T47D (cell line): ENCODE results near the gene RNF150.

Experiments
- DNase-seq, 2 experiments: peaks; one replicate each; pipeline versions ENCODE4 v3.0.0 to v3.0.0-alpha.2; 2011 to 2012; ENCODE audit warnings: low read depth in 1 of 2, low spot score in 1 of 2
- JUND ChIP-seq: IDR thresholded peaks from 2 replicates; pipeline ENCODE4 v1.6.1; 2012; ENCODE audit warnings: low read depth
- in situ Hi-C: cut with HindIII; loops from 2 replicates; pipeline ENCODE4 v1.10.0; 2016; ENCODE audit warnings: low sequenced_read_pairs, low pct_unique_long_range_greater_than_20kb

RNF150 gene

GRCh38 chr4:140930011-140930410 lies 203.3 kb downstream of the RNF150 start:
- TF ChIP-seq JUND, result no peak
- DNase-seq, result no peak
- in situ Hi-C loops, result no loop called here

DNA sequence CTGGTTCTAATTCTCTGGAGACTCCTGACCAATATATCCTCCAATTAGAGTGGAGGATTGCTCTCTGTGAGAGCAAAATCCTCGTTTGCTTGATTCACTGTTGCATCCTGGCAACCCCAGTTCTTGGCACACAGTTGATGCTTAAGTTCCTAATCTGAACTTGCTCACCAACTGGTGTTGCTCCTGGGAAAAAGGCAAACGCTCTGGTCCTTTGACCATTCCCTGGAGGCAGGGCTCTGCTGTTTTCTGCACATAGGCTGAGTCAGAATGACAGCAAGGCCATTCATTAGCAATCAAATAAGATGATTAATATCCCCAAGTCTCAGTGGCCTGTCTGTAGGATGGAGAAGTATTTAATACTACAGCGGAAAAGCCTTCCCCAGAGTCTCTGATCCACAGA lies 204.4 kb downstream of the RNF150 start:
- in situ Hi-C loops, result no loop called here
- no peak for TF ChIP-seq JUND
- no peak for DNase-seq

DNA sequence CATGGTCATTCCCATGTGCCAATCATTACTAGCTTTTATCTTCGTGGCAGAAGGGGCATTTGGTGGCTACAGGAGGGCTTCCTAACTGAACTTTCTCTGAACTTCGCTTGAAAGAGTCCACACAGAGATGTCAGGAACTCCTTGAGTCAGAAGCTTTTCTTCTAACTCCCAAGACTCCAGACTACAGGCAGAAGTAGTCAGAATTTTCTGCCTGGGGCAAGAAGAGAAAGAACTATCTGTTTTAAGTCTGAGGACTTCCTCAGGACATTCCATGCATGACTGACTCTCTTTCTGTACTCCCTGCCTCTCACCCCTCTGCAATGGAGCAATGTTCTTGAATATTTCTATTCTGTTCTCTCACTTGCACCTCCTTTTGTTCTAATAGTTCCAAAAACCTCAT lies 206.6 kb downstream of the RNF150 start:
- in situ Hi-C loops, result no loop called here
- no peak for DNase-seq
- TF ChIP-seq JUND, result no peak

DNA sequence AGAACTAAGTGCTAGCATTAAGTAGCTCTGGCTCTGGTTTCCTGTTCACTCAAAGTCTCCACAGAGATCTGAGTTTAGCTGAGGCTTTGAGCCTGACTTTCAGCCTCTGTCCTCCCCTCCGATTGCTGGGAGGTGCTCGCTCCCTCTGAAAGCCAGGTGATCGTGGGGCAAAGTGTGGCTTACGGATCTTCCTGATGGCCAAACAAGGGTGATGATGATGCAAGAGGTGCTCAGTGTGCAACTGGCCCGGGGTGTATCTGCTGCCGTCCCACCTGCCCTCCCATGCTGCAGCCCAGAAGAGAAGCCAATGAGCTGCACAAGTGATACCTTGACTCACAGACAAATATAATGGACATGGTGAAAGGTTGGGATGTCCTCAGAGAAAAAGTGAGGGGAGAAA lies 207.9 kb downstream of the RNF150 start:
- DNase-seq, result no peak
- in situ Hi-C loops, result no loop called here
- TF ChIP-seq JUND, result no peak

- no peak for DNase-seq
- in situ Hi-C loops, result no loop called here
- TF ChIP-seq JUND, result no peak
Measured at GRCh38 chr4:140924761-140925392, 208.4 kb downstream of the RNF150 start.

GRCh38 chr4:140906993-140907962 lies 226.0 kb downstream of the RNF150 start:
- in situ Hi-C loops, result no loop called here
- DNase-seq, result no peak
- no peak for TF ChIP-seq JUND

DNA sequence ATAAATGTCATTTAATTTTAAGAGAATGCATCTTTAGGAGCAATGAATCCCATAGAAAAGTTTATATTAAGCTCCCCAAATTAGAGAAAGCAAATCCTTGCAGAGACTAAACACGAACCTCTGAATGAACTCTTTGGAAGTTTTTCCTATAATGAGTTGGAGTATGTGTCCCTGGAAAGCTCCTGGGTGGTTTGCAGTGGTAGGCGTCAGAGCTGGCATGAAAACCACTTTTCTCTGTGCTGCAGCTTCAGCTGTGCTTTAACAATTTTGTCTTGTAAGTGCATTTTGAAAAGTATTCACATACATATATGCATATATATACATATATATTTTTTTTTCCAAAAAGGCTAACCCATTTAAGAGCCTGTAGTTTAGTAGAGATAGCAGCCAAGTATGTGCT lies 228.4 kb downstream of the RNF150 start:
- no peak for TF ChIP-seq JUND
- in situ Hi-C loops, result no loop called here
- DNase-seq, result no peak

- TF ChIP-seq JUND, result no peak
- in situ Hi-C loops, result no loop called here
- DNase-seq, result no peak
Measured at GRCh38 chr4:140903522-140904475, 229.5 kb downstream of the RNF150 start.

DNA sequence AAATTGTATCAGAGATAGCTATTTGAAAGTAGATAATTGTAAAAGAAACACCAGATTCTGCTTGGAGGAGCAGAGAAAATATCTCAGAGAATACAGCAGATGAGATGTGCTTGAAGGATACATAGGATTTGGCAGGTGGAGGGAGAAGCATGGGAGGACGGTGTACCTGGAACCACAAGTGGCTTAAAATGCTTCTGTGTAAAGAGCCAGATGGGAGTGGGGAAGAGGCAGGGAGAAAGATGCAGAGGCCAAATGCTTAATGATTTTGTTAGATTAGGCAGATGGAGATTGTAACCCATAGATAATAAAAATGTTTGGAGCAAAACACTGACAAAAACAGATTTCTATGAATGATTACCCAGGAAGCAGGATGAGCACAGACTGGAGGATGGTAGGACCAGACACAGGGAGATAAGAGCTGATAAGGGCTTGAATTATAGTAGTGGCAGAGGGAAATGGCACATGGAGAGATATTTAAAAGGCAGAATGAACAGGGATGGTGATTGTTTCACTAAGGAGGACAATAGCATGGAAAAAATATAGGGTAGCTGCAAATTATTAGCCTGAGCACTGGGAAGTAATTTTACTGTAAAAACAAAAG lies 231.4 kb downstream of the RNF150 start:
- in situ Hi-C loops, result no loop called here

DNA sequence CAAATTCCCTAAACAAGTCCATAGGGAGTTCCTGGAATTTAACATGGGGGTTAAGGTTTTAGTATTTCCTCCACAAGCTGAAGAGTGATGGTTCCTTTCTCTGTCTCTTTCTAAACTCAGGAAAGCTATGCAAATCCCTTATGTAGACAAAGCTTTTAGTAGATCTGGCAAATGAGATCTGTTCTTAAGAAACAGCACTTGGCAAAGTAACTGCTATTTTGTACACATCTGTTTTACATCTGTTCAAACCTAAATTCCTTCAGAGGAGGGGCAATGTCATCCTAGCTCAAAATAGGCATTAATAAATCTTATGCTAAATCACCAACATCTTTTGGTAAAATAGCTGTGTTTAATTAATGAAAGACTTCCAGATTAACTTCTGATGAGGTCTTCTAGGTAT lies 239.3 kb downstream of the RNF150 start:
- no peak for TF ChIP-seq JUND
- in situ Hi-C loops, result no loop called here
- no peak for DNase-seq

More for the DNA sequence above, 231.4 kb downstream of the RNF150 start:
- TF ChIP-seq JUND, result no peak
- no peak for DNase-seq

DNA sequence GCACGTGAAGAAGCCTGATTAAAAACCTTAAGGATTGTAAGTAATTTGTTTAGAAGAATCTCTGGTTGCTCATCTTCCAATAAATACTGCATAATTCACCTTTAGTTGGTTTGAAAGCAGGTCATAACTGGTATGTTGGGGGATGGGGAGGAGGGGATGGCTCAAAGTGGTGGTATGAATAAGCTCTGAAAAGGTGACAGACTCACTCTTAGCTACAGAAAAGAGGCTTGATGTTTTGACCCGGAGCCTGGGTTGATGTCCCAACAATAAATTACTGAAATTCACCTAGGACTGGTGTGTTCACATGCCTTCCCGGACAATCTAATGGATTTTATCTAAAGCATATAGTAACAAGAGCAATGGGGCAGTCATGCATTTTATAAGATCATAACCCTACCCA lies 245.2 kb downstream of the RNF150 start:
- no peak for TF ChIP-seq JUND
- in situ Hi-C loops, result no loop called here
- no peak for DNase-seq

GRCh38 chr4:140887467-140887866 lies 245.8 kb downstream of the RNF150 start:
- in situ Hi-C loops, result no loop called here
- no peak for DNase-seq
- no peak for TF ChIP-seq JUND
